Fibroblast of lung (primary cell): Measurements from ENCODE around the gene SAPCD2. TPM values are rescaled to one million over a fixed set of nuclear protein-coding genes. Genes with fewer than 3 reads are reported as not detected.

Experiments used
- DNase-seq, 2 donors: peaks; one replicate each; pipeline versions ENCODE4 v3.0.0 to v3.0.0-alpha.2; 2010; ENCODE audit warnings: low read depth in 2 of 2
- H2AFZ ChIP-seq: 2 replicates; pipeline ENCODE4 v1.5.1; 2012; ENCODE audit warnings: low read length, control low read depth, inconsistent platforms
- H3K27ac ChIP-seq: 2 replicates; pipeline ENCODE4 v1.5.1; 2011; ENCODE audit warnings: low read length, control low read depth; ENCODE audit not compliant: insufficient read depth
- H3K27me3 ChIP-seq: 2 replicates; pipeline ENCODE4 v1.5.1; 2011; ENCODE audit warnings: mild to moderate bottlenecking, low read length; ENCODE audit not compliant: control insufficient read depth, insufficient read depth
- H3K36me3 ChIP-seq: 2 replicates; pipeline ENCODE4 v1.5.1; 2011; ENCODE audit warnings: low read length; ENCODE audit not compliant: control insufficient read depth, insufficient read depth
- H3K4me1 ChIP-seq: 2 replicates; pipeline ENCODE4 v1.5.1; 2011; ENCODE audit warnings: low read length; ENCODE audit not compliant: control insufficient read depth, insufficient read depth; ENCODE audit errors: extremely low read depth
- H3K4me2 ChIP-seq: 2 replicates; pipeline ENCODE4 v1.5.1; 2011; ENCODE audit warnings: low read length, control low read depth; ENCODE audit not compliant: insufficient read depth; ENCODE audit errors: extremely low read depth
- H3K4me3 ChIP-seq, 4 experiments: fragments of 200-600 bp in 1 of 4; sonication (generic) in 1 of 4; replicated peaks in 1 of 4; 2 replicates each; pipeline ENCODE4 v1.5.1; 2011 to 2016; ENCODE audit warnings: low read length in 4 of 4, low read depth in 3 of 4, mild to moderate bottlenecking in 3 of 4, control low read depth in 2 of 4, inconsistent platforms in 1 of 4, mixed read lengths in 1 of 4; ENCODE audit not compliant: insufficient read depth in 1 of 4; ENCODE audit errors: control extremely low read depth in 1 of 4
- H3K79me2 ChIP-seq: 2 replicates; pipeline ENCODE4 v1.5.1; 2012; ENCODE audit warnings: mild to moderate bottlenecking, low read length, inconsistent platforms; ENCODE audit not compliant: control insufficient read depth, insufficient read depth
- H3K9ac ChIP-seq: 2 replicates; pipeline ENCODE4 v1.5.1; 2011; ENCODE audit warnings: mild to moderate bottlenecking, low read length, control low read depth; ENCODE audit not compliant: insufficient read depth
- H3K9me3 ChIP-seq: 2 replicates; pipeline ENCODE4 v1.5.1; 2012; ENCODE audit warnings: low read depth, low read length; ENCODE audit not compliant: control insufficient read depth, insufficient read depth
- H4K20me1 ChIP-seq: 2 replicates; pipeline ENCODE4 v1.5.1; 2011; ENCODE audit warnings: low read length; ENCODE audit not compliant: control insufficient read depth, insufficient read depth; ENCODE audit errors: extremely low read depth
- EZH2 ChIP-seq: IDR thresholded peaks from 2 replicates; pipeline ENCODE4 v1.5.1; 2012; ENCODE audit warnings: low read length, control low read depth, mild to moderate bottlenecking; ENCODE audit errors: missing control alignments
- polyA plus RNA-seq, 2 donors: library from polyadenylated mRNA; depleted of rRNA in 1 of 2; stranded (reverse) in 1 of 2; unstranded in 1 of 2; fragments of >200 nt; gene quantifications; 2 replicates each; pipeline ENCODE4 v1.2.1, GENCODE V29; 2011 to 2012; ENCODE audit warnings: missing spikeins in 1 of 2
- total RNA-seq: library from RNA; depleted of rRNA; stranded (reverse); fragments of >200 nt; gene quantifications from 2 replicates; pipeline ENCODE4 v1.2.1, GENCODE V29; 2014
- TF ChIP-seq, protein P1 (sequence below), 2 donors: IDR thresholded peaks in 1 of 2; conservative IDR thresholded peaks in 1 of 2; 1 replicate in 1 of 2; 2 replicates in 1 of 2; pipeline ENCODE4 v1.5.1; 2011 to 2012; ENCODE audit warnings: low read length in 2 of 2, control low read depth in 1 of 2, inconsistent platforms in 1 of 2, low read depth in 1 of 2, mild to moderate bottlenecking in 1 of 2

Gene SAPCD2
- total and polyA plus RNA-seq, 2 donors (not counting 1 experiment from before 2014, with no cell fraction given) = 0.85 to 2.8 TPM

DNA sequence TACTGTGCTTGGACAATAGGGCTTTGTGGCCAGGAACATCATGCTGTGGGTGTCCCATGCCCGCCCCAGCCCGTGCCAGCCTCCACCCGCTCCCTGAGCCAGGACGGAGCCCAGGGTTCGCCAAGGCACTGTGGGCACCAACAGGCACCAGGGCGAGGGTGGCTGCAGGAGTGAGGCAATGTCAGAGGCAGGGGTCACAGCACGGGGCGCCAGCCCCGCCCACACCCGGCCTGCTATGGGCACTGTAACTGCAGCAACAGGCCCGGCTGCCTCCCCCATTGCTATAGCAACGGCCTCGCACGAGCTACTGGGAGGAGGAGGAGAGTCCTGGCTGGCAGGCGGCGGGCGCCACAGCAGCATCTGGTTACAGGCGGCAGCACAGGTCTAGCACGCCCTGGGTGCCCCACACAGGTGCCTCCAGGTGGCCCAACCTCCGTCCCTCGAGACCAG lies 44.8 kb downstream of the SAPCD2 start:
- Histone ChIP-seq H3K36me3 (no peaks in the 10 kb centered on the region), H3K4me3 (no peak overlapping the region), H4K20me1 (no peaks in the 10 kb centered on the region), H3K27me3 (no peaks in the 10 kb centered on the region), H3K4me1 (peaks cover 4% of the 10 kb centered on the region), H3K9me3 (no peaks in the 10 kb centered on the region), H3K27ac (no peak overlapping the region), H2AFZ (no peak overlapping the region), H3K9ac (no peak overlapping the region), H3K4me2 (no peak overlapping the region), H3K79me2 (no peaks in the 10 kb centered on the region)
- DNase-seq = no peak
- TF ChIP-seq, protein P1, sequence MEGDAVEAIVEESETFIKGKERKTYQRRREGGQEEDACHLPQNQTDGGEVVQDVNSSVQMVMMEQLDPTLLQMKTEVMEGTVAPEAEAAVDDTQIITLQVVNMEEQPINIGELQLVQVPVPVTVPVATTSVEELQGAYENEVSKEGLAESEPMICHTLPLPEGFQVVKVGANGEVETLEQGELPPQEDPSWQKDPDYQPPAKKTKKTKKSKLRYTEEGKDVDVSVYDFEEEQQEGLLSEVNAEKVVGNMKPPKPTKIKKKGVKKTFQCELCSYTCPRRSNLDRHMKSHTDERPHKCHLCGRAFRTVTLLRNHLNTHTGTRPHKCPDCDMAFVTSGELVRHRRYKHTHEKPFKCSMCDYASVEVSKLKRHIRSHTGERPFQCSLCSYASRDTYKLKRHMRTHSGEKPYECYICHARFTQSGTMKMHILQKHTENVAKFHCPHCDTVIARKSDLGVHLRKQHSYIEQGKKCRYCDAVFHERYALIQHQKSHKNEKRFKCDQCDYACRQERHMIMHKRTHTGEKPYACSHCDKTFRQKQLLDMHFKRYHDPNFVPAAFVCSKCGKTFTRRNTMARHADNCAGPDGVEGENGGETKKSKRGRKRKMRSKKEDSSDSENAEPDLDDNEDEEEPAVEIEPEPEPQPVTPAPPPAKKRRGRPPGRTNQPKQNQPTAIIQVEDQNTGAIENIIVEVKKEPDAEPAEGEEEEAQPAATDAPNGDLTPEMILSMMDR (conservative IDR thresholded peaks at IDR 0.05 in 1 of 2, IDR thresholded peaks at IDR 0.05 in 1 of 2; ENCODE audit: low read depth in 1 of 2, low read length in 2 of 2) = no peak
- no peak for TF ChIP-seq EZH2

DNA sequence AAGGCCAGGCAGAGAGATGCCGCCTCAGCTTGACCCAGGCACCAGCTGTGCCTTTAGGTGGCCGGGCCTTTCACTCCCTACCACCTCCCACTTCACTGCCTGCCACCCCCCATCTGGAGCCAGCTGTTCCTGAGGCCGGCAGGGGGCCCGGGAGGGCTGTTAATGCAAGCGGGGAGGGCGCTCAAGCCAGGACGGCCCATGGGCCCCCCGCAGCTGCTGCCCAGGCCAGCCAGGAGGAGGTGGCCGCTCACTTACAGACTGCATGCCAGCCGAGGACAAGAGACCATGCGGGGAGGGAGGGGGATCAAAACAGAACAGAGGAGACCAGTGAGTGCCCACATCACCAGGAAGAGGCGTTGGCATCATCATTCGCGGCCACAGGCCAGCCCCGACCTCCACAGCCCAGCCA lies 46.8 kb downstream of the SAPCD2 start:
- no peaks in the 10 kb centered on the region for H3K27me3 ChIP-seq
- H3K27ac ChIP-seq = no peak overlapping the region
- H3K79me2 ChIP-seq = no peaks in the 10 kb centered on the region
- H3K9ac ChIP-seq = no peak overlapping the region
- no peak for TF ChIP-seq EZH2
- TF ChIP-seq, protein P1 (conservative IDR thresholded peaks at IDR 0.05 in 1 of 2, IDR thresholded peaks at IDR 0.05 in 1 of 2; ENCODE audit: low read depth in 1 of 2, low read length in 2 of 2) = no peak
- no peaks in the 10 kb centered on the region for H3K4me1 ChIP-seq
- no peaks in the 10 kb centered on the region for H3K36me3 ChIP-seq
- H2AFZ ChIP-seq = no peak overlapping the region
- no peak for DNase-seq
- H3K9me3 ChIP-seq = no peaks in the 10 kb centered on the region
- no peak overlapping the region for H3K4me3 ChIP-seq
- no peak overlapping the region for H3K4me2 ChIP-seq
- no peaks in the 10 kb centered on the region for H4K20me1 ChIP-seq

DNA sequence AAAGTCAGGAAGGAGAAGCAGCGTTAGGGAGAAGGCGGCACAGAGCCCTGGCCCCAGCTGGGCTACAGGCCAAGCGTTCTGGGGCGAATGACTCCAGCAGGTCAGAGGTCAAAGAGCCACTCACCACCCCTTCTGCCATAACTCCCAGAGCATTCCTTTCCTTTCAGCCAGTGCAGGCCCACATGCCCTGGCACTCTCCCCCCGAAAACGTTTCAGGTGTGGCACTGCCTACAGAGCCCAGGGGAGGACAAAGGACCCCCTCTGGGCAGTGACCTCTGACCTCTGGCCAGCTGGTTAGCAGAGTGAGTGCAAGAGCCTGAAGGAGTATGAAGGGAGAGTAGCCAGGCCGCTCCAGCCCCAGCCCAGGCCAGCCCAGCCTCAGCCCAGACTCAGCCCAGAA lies 47.2 kb downstream of the SAPCD2 start:
- no peaks in the 10 kb centered on the region for H4K20me1 ChIP-seq

More for the DNA sequence above, 47.2 kb downstream of the SAPCD2 start:
- no peak overlapping the region for H2AFZ ChIP-seq
- H3K4me3 ChIP-seq = no peak overlapping the region
- no peak overlapping the region for H3K9ac ChIP-seq
- H3K79me2 ChIP-seq = no peaks in the 10 kb centered on the region
- no peaks in the 10 kb centered on the region for H3K9me3 ChIP-seq
- TF ChIP-seq, protein P1 (conservative IDR thresholded peaks at IDR 0.05 in 1 of 2, IDR thresholded peaks at IDR 0.05 in 1 of 2; ENCODE audit: low read depth in 1 of 2, low read length in 2 of 2) = no peak
- TF ChIP-seq EZH2 = no peak
- no peak overlapping the region for H3K4me2 ChIP-seq
- H3K36me3 ChIP-seq = no peaks in the 10 kb centered on the region
- H3K4me1 ChIP-seq = no peaks in the 10 kb centered on the region
- no peak for DNase-seq
- no peak overlapping the region for H3K27ac ChIP-seq
- no peaks in the 10 kb centered on the region for H3K27me3 ChIP-seq
